ENCODE results near the gene GINS1. TPM values are rescaled to one million over a fixed set of nuclear protein-coding genes. Genes with fewer than 3 reads are reported as not detected.

GINS1 gene
- total RNA-seq, 6 experiments from 2014 or later: 0.37 to 3.5 (median 0.76) TPM

- WGBS (ENCODE audit: insufficient coverage, low coverage, low lambda C conversion rate, missing lambda C conversion rate): 64% methylated on average over 5 of the region's 5 CpGs
- Histone ChIP-seq H3K4me1 (peaks cover 0 to 3% (median 0%) of the 10 kb centered on the region in 4 donors), H3K27me3 (no peaks in the 10 kb centered on the region), H3K4me3 (no peak overlapping the region), H3K9me3 (no peaks in the 10 kb centered on the region), H3K27ac (no peak overlapping the region), H3K36me3 (no peaks in the 10 kb centered on the region)
- ATAC-seq (no peak), DNase-seq (no peak)
- intact Hi-C loops (cut with DNase I): loop anchor here in 1 of 2 donors (10.0 kb wide), 1 partner anchor 89 kb away; no protein-coding TSS in a partner anchor
- TF ChIP-seq CTCF (IDR thresholded peaks at IDR 0.05) (no peak), POLR2A (IDR thresholded peaks at IDR 0.05) (no peak)
These were observed 13.2 kb upstream of the GINS1 start for GRCh38 chr20:25394276-25394675.

- no peaks in the 10 kb centered on the region for H3K9me3 ChIP-seq
- no peak for DNase-seq
- no peaks in the 10 kb centered on the region for H3K4me1 ChIP-seq
- no peak overlapping the region for H3K4me3 ChIP-seq
- intact Hi-C loops (cut with DNase I): loop anchor here (5.0 to 10.0 kb wide), 2 partner anchors 90 to 98 kb away; no protein-coding TSS in a partner anchor
- no peaks in the 10 kb centered on the region for H3K36me3 ChIP-seq
- TF ChIP-seq POLR2A (IDR thresholded peaks at IDR 0.05) (no peak), CTCF (IDR thresholded peaks at IDR 0.05) (no peak)
- no peak for ATAC-seq
- H3K27me3 ChIP-seq: no peaks in the 10 kb centered on the region
- no peak overlapping the region for H3K27ac ChIP-seq
- WGBS (ENCODE audit: insufficient coverage, low coverage, low lambda C conversion rate, missing lambda C conversion rate): 93% methylated on average over 3 of the region's 6 CpGs
These were observed 12.5 kb upstream of the GINS1 start for GRCh38 chr20:25394996-25395395.

- ATAC-seq: no peak
- Histone ChIP-seq H3K4me1 (no peaks in the 10 kb centered on the region), H3K27ac (no peak overlapping the region), H3K9me3 (no peaks in the 10 kb centered on the region), H3K36me3 (no peaks in the 10 kb centered on the region), H3K4me3 (no peak overlapping the region), H3K27me3 (no peaks in the 10 kb centered on the region)
- no peak for DNase-seq
- TF ChIP-seq CTCF (IDR thresholded peaks at IDR 0.05) (no peak), POLR2A (IDR thresholded peaks at IDR 0.05) (no peak)
- WGBS (ENCODE audit: insufficient coverage, low coverage, low lambda C conversion rate, missing lambda C conversion rate): 79% methylated on average over 6 of the region's 6 CpGs
- intact Hi-C loops (cut with DNase I): loop anchor here (5.0 to 10.0 kb wide), 2 partner anchors 92 to 100 kb away; no protein-coding TSS in a partner anchor
These were observed 10.4 kb upstream of the GINS1 start for GRCh38 chr20:25397096-25397495.

GRCh38 chr20:25397821-25398220, 9.7 kb upstream of the GINS1 start:
- no peak for ATAC-seq
- no peaks in the 10 kb centered on the region for H3K4me1 ChIP-seq
- H3K9me3 ChIP-seq: no peaks in the 10 kb centered on the region
- WGBS (ENCODE audit: insufficient coverage, low coverage, low lambda C conversion rate, missing lambda C conversion rate): 44% methylated on average over 1 of the region's 1 CpG
- H3K36me3 ChIP-seq: no peaks in the 10 kb centered on the region
- H3K27ac ChIP-seq: no peak overlapping the region
- no peak for TF ChIP-seq POLR2A (IDR thresholded peaks at IDR 0.05)
- no peak for TF ChIP-seq CTCF (IDR thresholded peaks at IDR 0.05)
- DNase-seq: no peak
- H3K4me3 ChIP-seq: no peak overlapping the region
- intact Hi-C loops (cut with DNase I): loop anchor here (5.0 to 10.0 kb wide), 2 partner anchors 93 to 101 kb away; no protein-coding TSS in a partner anchor
- H3K27me3 ChIP-seq: no peaks in the 10 kb centered on the region
